ENCODE data around the gene PCLO.
"Not testable (repeated sequence)": the region's sequence is repeated elsewhere in the genome, so short reads cannot be mapped to it uniquely, and the experiment has no call there.

Gene PCLO

GRCh38 chr7:83119026-83119382 is 43.7 kb downstream of the PCLO start:
- Histone ChIP-seq H3K36me3 (ENCODE audit: control insufficient read depth, insufficient read depth, low read length) (no peaks in the 10 kb centered on the region), H3K4me1 (ENCODE audit: control insufficient read depth, insufficient read depth, low read length) (no peaks in the 10 kb centered on the region), H3K9me3 (ENCODE audit: control insufficient read depth, low read length) (no peaks in the 10 kb centered on the region), H3K9ac (ENCODE audit: low read length) (no peak overlapping the region), H3K27me3 (ENCODE audit: control insufficient read depth, insufficient read depth, low read length) (no peaks in the 10 kb centered on the region), H3K4me3 (ENCODE audit: low read length) (no peak overlapping the region)

GRCh38 chr7:83118347-83119025 is 44.2 kb downstream of the PCLO start:
- H3K9ac ChIP-seq (ENCODE audit: low read length): no peak overlapping the region
- no peaks in the 10 kb centered on the region for H3K4me1 ChIP-seq (ENCODE audit: control insufficient read depth, insufficient read depth, low read length)
- H3K9me3 ChIP-seq (ENCODE audit: control insufficient read depth, low read length): no peaks in the 10 kb centered on the region
- H3K27me3 ChIP-seq (ENCODE audit: control insufficient read depth, insufficient read depth, low read length): no peaks in the 10 kb centered on the region
- no peak overlapping the region for H3K4me3 ChIP-seq (ENCODE audit: low read length)
- H3K36me3 ChIP-seq (ENCODE audit: control insufficient read depth, insufficient read depth, low read length): no peaks in the 10 kb centered on the region

GRCh38 chr7:83117466-83117865 is 45.2 kb downstream of the PCLO start:
- H3K4me1 ChIP-seq (ENCODE audit: control insufficient read depth, insufficient read depth, low read length): no peaks in the 10 kb centered on the region
- H3K9me3 ChIP-seq (ENCODE audit: control insufficient read depth, low read length): no peaks in the 10 kb centered on the region
- no peak overlapping the region for H3K9ac ChIP-seq (ENCODE audit: low read length)
- no peaks in the 10 kb centered on the region for H3K36me3 ChIP-seq (ENCODE audit: control insufficient read depth, insufficient read depth, low read length)
- H3K4me3 ChIP-seq (ENCODE audit: low read length): no peak overlapping the region
- no peaks in the 10 kb centered on the region for H3K27me3 ChIP-seq (ENCODE audit: control insufficient read depth, insufficient read depth, low read length)

- no peaks in the 10 kb centered on the region for H3K36me3 ChIP-seq (ENCODE audit: control insufficient read depth, insufficient read depth, low read length)
- H3K4me1 ChIP-seq (ENCODE audit: control insufficient read depth, insufficient read depth, low read length): no peaks in the 10 kb centered on the region
- H3K27me3 ChIP-seq (ENCODE audit: control insufficient read depth, insufficient read depth, low read length): no peaks in the 10 kb centered on the region
- H3K4me3 ChIP-seq (ENCODE audit: low read length): no peak overlapping the region
- H3K9ac ChIP-seq (ENCODE audit: low read length): no peak overlapping the region
- no peaks in the 10 kb centered on the region for H3K9me3 ChIP-seq (ENCODE audit: control insufficient read depth, low read length)
Observed at GRCh38 chr7:83111391-83111790, 51.3 kb downstream of the PCLO start.

GRCh38 chr7:83109352-83109751 is 53.3 kb downstream of the PCLO start:
- no peak overlapping the region for H3K4me3 ChIP-seq (ENCODE audit: low read length)
- no peak overlapping the region for H3K9ac ChIP-seq (ENCODE audit: low read length)
- no peaks in the 10 kb centered on the region for H3K9me3 ChIP-seq (ENCODE audit: control insufficient read depth, low read length)
- H3K4me1 ChIP-seq (ENCODE audit: control insufficient read depth, insufficient read depth, low read length): no peaks in the 10 kb centered on the region
- no peaks in the 10 kb centered on the region for H3K36me3 ChIP-seq (ENCODE audit: control insufficient read depth, insufficient read depth, low read length)
- no peaks in the 10 kb centered on the region for H3K27me3 ChIP-seq (ENCODE audit: control insufficient read depth, insufficient read depth, low read length)

- Histone ChIP-seq H3K9me3 (ENCODE audit: control insufficient read depth, low read length) (no peaks in the 10 kb centered on the region), H3K4me1 (ENCODE audit: control insufficient read depth, insufficient read depth, low read length) (no peaks in the 10 kb centered on the region), H3K4me3 (ENCODE audit: low read length) (no peak overlapping the region), H3K9ac (ENCODE audit: low read length) (no peak overlapping the region), H3K36me3 (ENCODE audit: control insufficient read depth, insufficient read depth, low read length) (no peaks in the 10 kb centered on the region), H3K27me3 (ENCODE audit: control insufficient read depth, insufficient read depth, low read length) (no peaks in the 10 kb centered on the region)
Observed at GRCh38 chr7:83105948-83106347, 56.7 kb downstream of the PCLO start.

GRCh38 chr7:83105063-83105462 is 57.6 kb downstream of the PCLO start:
- no peaks in the 10 kb centered on the region for H3K36me3 ChIP-seq (ENCODE audit: control insufficient read depth, insufficient read depth, low read length)
- H3K9ac ChIP-seq (ENCODE audit: low read length): no peak overlapping the region
- no peaks in the 10 kb centered on the region for H3K27me3 ChIP-seq (ENCODE audit: control insufficient read depth, insufficient read depth, low read length)
- no peaks in the 10 kb centered on the region for H3K9me3 ChIP-seq (ENCODE audit: control insufficient read depth, low read length)
- no peaks in the 10 kb centered on the region for H3K4me1 ChIP-seq (ENCODE audit: control insufficient read depth, insufficient read depth, low read length)
- no peak overlapping the region for H3K4me3 ChIP-seq (ENCODE audit: low read length)

GRCh38 chr7:83101530-83101929 is 61.2 kb downstream of the PCLO start:
- Histone ChIP-seq H3K9me3 (ENCODE audit: control insufficient read depth, low read length) (no peaks in the 10 kb centered on the region), H3K27me3 (ENCODE audit: control insufficient read depth, insufficient read depth, low read length) (no peaks in the 10 kb centered on the region), H3K4me1 (ENCODE audit: control insufficient read depth, insufficient read depth, low read length) (no peaks in the 10 kb centered on the region), H3K9ac (ENCODE audit: low read length) (no peak overlapping the region), H3K36me3 (ENCODE audit: control insufficient read depth, insufficient read depth, low read length) (no peaks in the 10 kb centered on the region), H3K4me3 (ENCODE audit: low read length) (no peak overlapping the region)

GRCh38 chr7:83096065-83096580 is 66.6 kb downstream of the PCLO start:
- Histone ChIP-seq H3K4me1 (ENCODE audit: control insufficient read depth, insufficient read depth, low read length) (no peaks in the 10 kb centered on the region), H3K9ac (ENCODE audit: low read length) (no peak overlapping the region), H3K36me3 (ENCODE audit: control insufficient read depth, insufficient read depth, low read length) (no peaks in the 10 kb centered on the region), H3K9me3 (ENCODE audit: control insufficient read depth, low read length) (no peaks in the 10 kb centered on the region), H3K27me3 (ENCODE audit: control insufficient read depth, insufficient read depth, low read length) (no peaks in the 10 kb centered on the region), H3K4me3 (ENCODE audit: low read length) (no peak overlapping the region)

- Histone ChIP-seq H3K36me3 (ENCODE audit: control insufficient read depth, insufficient read depth, low read length) (no peaks in the 10 kb centered on the region), H3K4me3 (ENCODE audit: low read length) (no peak overlapping the region), H3K9ac (ENCODE audit: low read length) (no peak overlapping the region), H3K9me3 (ENCODE audit: control insufficient read depth, low read length) (no peaks in the 10 kb centered on the region), H3K4me1 (ENCODE audit: control insufficient read depth, insufficient read depth, low read length) (no peaks in the 10 kb centered on the region), H3K27me3 (ENCODE audit: control insufficient read depth, insufficient read depth, low read length) (no peaks in the 10 kb centered on the region)
Observed at GRCh38 chr7:83085299-83085698, 77.4 kb downstream of the PCLO start.

GRCh38 chr7:83079879-83080278 is 82.8 kb downstream of the PCLO start:
- H3K4me1 ChIP-seq (ENCODE audit: control insufficient read depth, insufficient read depth, low read length); H3K9me3 ChIP-seq (ENCODE audit: control insufficient read depth, low read length); H3K27me3 ChIP-seq (ENCODE audit: control insufficient read depth, insufficient read depth, low read length); H3K4me3 ChIP-seq (ENCODE audit: low read length); H3K36me3 ChIP-seq (ENCODE audit: control insufficient read depth, insufficient read depth, low read length); H3K9ac ChIP-seq (ENCODE audit: low read length): not testable (repeated sequence)

- Histone ChIP-seq H3K9me3 (ENCODE audit: control insufficient read depth, low read length) (no peaks in the 10 kb centered on the region), H3K36me3 (ENCODE audit: control insufficient read depth, insufficient read depth, low read length) (no peaks in the 10 kb centered on the region), H3K4me1 (ENCODE audit: control insufficient read depth, insufficient read depth, low read length) (no peaks in the 10 kb centered on the region), H3K27me3 (ENCODE audit: control insufficient read depth, insufficient read depth, low read length) (no peaks in the 10 kb centered on the region), H3K4me3 (ENCODE audit: low read length) (no peak overlapping the region), H3K9ac (ENCODE audit: low read length) (no peak overlapping the region)
Observed at GRCh38 chr7:83077328-83077727, 85.4 kb downstream of the PCLO start.

Data from mucosa of stomach (tissue), 1 donor.